ENCODE data around the gene MAN1A1. TPM values are rescaled to one million over a fixed set of nuclear protein-coding genes. Genes with fewer than 3 reads are reported as not detected.
"Not testable (repeated sequence)": the region's sequence is repeated elsewhere in the genome, so short reads cannot be mapped to it uniquely, and the experiment has no call there.

The MAN1A1 gene
- total RNA-seq, 1 donor = 79.6 TPM

DNA sequence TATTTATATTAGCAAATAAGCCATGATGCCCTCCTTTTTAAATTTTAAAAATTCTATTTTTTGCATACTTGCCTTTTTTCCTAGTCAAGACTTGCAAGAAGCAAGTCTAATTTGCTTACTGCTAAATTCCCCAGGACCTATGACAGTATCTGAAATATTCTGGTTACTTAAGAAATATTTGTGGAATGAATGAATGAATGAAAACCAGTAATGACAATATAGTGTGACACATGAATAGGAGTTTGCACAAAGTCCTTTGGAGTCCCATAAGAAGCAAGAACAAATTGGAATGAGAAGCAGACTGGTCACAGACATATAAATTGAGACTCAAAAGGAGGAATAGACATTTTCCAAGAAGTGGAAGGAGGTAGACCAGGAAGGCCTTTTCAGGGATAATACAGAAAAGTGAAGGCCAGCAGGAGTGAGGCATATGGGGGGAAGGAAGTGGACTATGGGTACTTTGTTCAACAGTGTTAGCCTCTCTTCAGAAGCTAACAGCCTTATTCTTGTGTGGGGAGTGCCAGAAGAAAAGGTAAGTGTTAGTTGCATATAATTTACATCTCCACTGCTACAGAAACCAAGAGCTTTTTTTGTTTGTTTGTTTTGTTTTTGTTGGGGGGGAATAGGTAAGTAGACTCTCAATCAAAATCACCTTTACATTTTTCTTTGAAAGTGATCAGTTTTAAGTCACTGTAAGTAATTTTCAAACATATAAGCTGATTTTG lies 177.5 kb downstream of the MAN1A1 start:
- TF ChIP-seq, protein P1, sequence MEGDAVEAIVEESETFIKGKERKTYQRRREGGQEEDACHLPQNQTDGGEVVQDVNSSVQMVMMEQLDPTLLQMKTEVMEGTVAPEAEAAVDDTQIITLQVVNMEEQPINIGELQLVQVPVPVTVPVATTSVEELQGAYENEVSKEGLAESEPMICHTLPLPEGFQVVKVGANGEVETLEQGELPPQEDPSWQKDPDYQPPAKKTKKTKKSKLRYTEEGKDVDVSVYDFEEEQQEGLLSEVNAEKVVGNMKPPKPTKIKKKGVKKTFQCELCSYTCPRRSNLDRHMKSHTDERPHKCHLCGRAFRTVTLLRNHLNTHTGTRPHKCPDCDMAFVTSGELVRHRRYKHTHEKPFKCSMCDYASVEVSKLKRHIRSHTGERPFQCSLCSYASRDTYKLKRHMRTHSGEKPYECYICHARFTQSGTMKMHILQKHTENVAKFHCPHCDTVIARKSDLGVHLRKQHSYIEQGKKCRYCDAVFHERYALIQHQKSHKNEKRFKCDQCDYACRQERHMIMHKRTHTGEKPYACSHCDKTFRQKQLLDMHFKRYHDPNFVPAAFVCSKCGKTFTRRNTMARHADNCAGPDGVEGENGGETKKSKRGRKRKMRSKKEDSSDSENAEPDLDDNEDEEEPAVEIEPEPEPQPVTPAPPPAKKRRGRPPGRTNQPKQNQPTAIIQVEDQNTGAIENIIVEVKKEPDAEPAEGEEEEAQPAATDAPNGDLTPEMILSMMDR (IDR thresholded peaks at IDR 0.05; ENCODE audit: extremely low read depth, low read depth, low read length) = no peak
- Histone ChIP-seq H3K4me3 (ENCODE audit: insufficient read depth, low read length) (no peak overlapping the region), H3K27me3 (ENCODE audit: insufficient read depth, low read length) (no peaks in the 10 kb centered on the region), H3K27ac (ENCODE audit: low read depth, low read length) (no peak overlapping the region), H2AFZ (ENCODE audit: low read length) (no peak overlapping the region), H3K36me3 (ENCODE audit: insufficient read depth, low read length) (no peaks in the 10 kb centered on the region), H3K9me3 (ENCODE audit: low read depth, low read length) (no peaks in the 10 kb centered on the region), H3K4me1 (ENCODE audit: insufficient read depth, low read length) (peaks cover 7% of the 10 kb centered on the region), H3K79me2 (ENCODE audit: insufficient read depth, low read length) (no peaks in the 10 kb centered on the region), H4K20me1 (ENCODE audit: insufficient read depth, low read length) (no peaks in the 10 kb centered on the region), H3K4me2 (ENCODE audit: insufficient read depth, low read length) (no peak overlapping the region)
- no peak for DNase-seq (ENCODE audit: insufficient read length, low spot score, missing footprints)

DNA sequence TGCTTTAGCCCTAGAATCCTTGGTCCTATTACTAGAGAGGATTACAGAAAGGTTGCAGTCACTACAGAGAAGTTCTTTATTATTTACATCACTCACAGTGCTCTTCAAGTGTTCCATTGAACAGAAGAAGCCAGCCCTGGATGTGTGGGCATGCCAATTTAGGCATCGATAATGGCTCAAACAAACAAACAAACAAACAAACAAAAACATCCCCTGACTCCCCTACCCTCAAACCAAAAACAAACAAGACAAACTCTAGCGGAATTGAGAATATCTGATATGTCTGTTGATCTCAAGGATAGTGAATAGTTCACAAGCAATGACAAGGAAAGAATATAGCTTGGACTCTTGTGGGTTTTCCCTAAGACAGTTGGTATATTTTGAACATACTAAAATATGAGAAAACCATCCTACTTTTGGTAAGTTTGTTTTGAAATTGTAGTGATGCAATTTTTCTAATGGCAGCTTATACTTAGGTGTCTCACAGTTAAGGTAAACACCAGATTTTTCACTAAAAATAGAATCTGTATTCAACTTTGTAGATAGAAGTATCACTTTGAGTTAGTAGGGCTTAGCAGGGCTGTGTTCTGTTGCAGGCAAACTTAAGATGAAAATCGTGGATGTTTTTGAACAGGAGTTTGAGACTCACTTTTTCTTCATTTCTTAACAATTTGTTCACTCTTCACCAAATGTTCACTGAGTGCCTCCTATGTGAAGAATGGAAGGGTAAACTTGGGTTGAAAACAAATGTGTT lies 178.3 kb downstream of the MAN1A1 start:
- Histone ChIP-seq H2AFZ (ENCODE audit: low read length) (no peak overlapping the region), H3K27me3 (ENCODE audit: insufficient read depth, low read length) (no peaks in the 10 kb centered on the region), H3K4me2 (ENCODE audit: insufficient read depth, low read length) (no peak overlapping the region), H3K27ac (ENCODE audit: low read depth, low read length) (no peak overlapping the region), H3K79me2 (ENCODE audit: insufficient read depth, low read length) (no peaks in the 10 kb centered on the region), H4K20me1 (ENCODE audit: insufficient read depth, low read length) (no peaks in the 10 kb centered on the region), H3K4me3 (ENCODE audit: insufficient read depth, low read length) (no peak overlapping the region), H3K4me1 (ENCODE audit: insufficient read depth, low read length) (peaks cover 7% of the 10 kb centered on the region), H3K36me3 (ENCODE audit: insufficient read depth, low read length) (no peaks in the 10 kb centered on the region), H3K9me3 (ENCODE audit: low read depth, low read length) (no peaks in the 10 kb centered on the region)
- DNase-seq (ENCODE audit: insufficient read length, low spot score, missing footprints) = no peak
- TF ChIP-seq, protein P1 (IDR thresholded peaks at IDR 0.05; ENCODE audit: extremely low read depth, low read depth, low read length) = no peak

DNA sequence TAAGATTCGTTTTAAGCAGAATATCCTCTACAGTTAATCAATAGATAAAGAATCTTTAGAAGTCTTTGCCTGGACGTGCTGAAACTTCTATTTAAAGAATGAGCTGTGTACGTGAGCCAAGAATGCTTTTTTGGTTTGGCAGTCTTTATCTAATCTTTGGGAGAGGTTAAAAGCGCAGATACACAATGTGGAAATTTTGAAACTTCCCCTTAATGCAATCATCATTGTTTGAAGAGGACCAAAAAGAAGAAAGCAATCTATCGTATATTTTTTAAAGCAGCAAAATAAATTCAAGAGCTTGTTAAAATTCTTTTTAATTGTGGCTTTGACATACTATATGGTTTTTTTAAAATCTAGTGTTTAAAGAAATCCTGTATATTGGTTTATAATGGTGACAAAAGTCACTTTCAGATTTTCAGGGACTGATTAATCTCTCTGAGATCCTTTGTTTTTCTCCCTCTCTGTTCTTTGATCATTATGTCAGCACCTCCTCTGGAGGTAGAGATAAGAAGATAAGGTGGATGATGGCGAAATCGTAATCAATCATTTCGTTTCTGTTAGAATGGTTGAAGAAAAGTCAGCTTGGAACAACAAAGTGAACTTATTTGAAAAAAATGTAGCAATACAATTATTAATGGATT lies 179.0 kb downstream of the MAN1A1 start:
- TF ChIP-seq, protein P1 (IDR thresholded peaks at IDR 0.05; ENCODE audit: extremely low read depth, low read depth, low read length) = no peak
- Histone ChIP-seq H3K27me3 (ENCODE audit: insufficient read depth, low read length) (peaks cover 3% of the 10 kb centered on the region), H3K36me3 (ENCODE audit: insufficient read depth, low read length) (no peaks in the 10 kb centered on the region), H3K4me1 (ENCODE audit: insufficient read depth, low read length) (peaks cover 5% of the 10 kb centered on the region), H3K4me3 (ENCODE audit: insufficient read depth, low read length) (no peak overlapping the region), H3K27ac (ENCODE audit: low read depth, low read length) (no peak overlapping the region), H3K79me2 (ENCODE audit: insufficient read depth, low read length) (no peaks in the 10 kb centered on the region), H2AFZ (ENCODE audit: low read length) (no peak overlapping the region), H4K20me1 (ENCODE audit: insufficient read depth, low read length) (no peaks in the 10 kb centered on the region), H3K9me3 (ENCODE audit: low read depth, low read length) (no peaks in the 10 kb centered on the region), H3K4me2 (ENCODE audit: insufficient read depth, low read length) (no peak overlapping the region)
- no peak for DNase-seq (ENCODE audit: insufficient read length, low spot score, missing footprints)

DNA sequence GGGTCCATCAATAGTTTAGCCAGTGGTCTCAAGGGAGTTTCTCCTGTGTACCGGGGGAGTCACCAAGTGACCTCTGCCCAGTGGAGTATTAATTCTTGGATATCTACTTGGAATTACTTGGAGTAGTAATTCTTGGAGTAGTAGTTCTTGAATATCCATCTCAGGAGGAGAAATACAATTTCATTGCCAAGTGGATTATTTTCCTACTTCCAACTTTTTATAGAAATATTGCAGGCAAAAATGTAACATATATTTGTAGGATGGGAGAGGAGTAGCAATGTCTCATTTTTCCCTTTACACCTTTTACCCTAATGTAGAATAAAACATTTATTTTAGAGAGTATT lies 179.5 kb downstream of the MAN1A1 start:
- H3K4me1 ChIP-seq (ENCODE audit: insufficient read depth, low read length) = peaks cover under 1% of the 10 kb centered on the region
- H3K27me3 ChIP-seq (ENCODE audit: insufficient read depth, low read length) = peaks cover 7% of the 10 kb centered on the region
- no peaks in the 10 kb centered on the region for H3K9me3 ChIP-seq (ENCODE audit: low read depth, low read length)
- no peaks in the 10 kb centered on the region for H3K36me3 ChIP-seq (ENCODE audit: insufficient read depth, low read length)
- H3K4me3 ChIP-seq (ENCODE audit: insufficient read depth, low read length) = no peak overlapping the region
- no peak overlapping the region for H3K27ac ChIP-seq (ENCODE audit: low read depth, low read length)
- H3K4me2 ChIP-seq (ENCODE audit: insufficient read depth, low read length) = no peak overlapping the region
- H2AFZ ChIP-seq (ENCODE audit: low read length) = no peak overlapping the region
- no peaks in the 10 kb centered on the region for H4K20me1 ChIP-seq (ENCODE audit: insufficient read depth, low read length)
- DNase-seq (ENCODE audit: insufficient read length, low spot score, missing footprints) = no peak
- no peaks in the 10 kb centered on the region for H3K79me2 ChIP-seq (ENCODE audit: insufficient read depth, low read length)
- TF ChIP-seq, protein P1 (IDR thresholded peaks at IDR 0.05; ENCODE audit: extremely low read depth, low read depth, low read length) = no peak

DNA sequence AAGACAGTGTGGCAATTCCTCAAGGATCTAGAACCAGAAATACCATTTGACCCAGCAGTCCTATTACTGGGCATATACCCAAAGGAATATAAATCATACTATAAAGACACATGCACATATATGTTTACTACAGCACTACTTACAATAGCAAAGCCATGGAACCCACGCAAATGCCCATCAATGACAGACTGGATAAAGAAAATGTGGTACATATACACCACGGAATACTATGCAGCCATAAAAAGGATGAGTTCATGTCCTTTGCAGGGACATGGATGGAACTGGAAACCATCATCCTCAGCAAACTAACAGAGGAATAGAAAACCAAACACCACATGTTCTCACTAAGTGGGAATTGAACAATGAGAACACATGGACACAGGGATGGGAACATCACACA lies 180.2 kb downstream of the MAN1A1 start:
- not testable (repeated sequence) for H3K79me2 ChIP-seq (ENCODE audit: insufficient read depth, low read length); H2AFZ ChIP-seq (ENCODE audit: low read length); H4K20me1 ChIP-seq (ENCODE audit: insufficient read depth, low read length); H3K4me3 ChIP-seq (ENCODE audit: insufficient read depth, low read length); H3K27me3 ChIP-seq (ENCODE audit: insufficient read depth, low read length); DNase-seq (ENCODE audit: insufficient read length, low spot score, missing footprints); H3K4me1 ChIP-seq (ENCODE audit: insufficient read depth, low read length); H3K36me3 ChIP-seq (ENCODE audit: insufficient read depth, low read length); H3K27ac ChIP-seq (ENCODE audit: low read depth, low read length); H3K4me2 ChIP-seq (ENCODE audit: insufficient read depth, low read length); H3K9me3 ChIP-seq (ENCODE audit: low read depth, low read length)
